Skin of body (tissue), 2 donors: Measurements from ENCODE around the gene NOP10. TPM values are rescaled to one million over a fixed set of nuclear protein-coding genes. Genes with fewer than 3 reads are reported as not detected.
"Not testable (repeated sequence)": the region's sequence is repeated elsewhere in the genome, so short reads cannot be mapped to it uniquely, and the experiment has no call there.

Source experiments
- DNase-seq: peaks from one replicate; lab custom pipeline; 2025; lab: John Stamatoyannopoulos, UW
- total RNA-seq: library from RNA; depleted of rRNA; stranded (reverse); fragments of >200 nt; gene quantifications from one replicate; pipeline ENCODE4 v1.2.3, GENCODE V29; 2014

The NOP10 gene
- 68.3 TPM for total RNA-seq

DNA sequence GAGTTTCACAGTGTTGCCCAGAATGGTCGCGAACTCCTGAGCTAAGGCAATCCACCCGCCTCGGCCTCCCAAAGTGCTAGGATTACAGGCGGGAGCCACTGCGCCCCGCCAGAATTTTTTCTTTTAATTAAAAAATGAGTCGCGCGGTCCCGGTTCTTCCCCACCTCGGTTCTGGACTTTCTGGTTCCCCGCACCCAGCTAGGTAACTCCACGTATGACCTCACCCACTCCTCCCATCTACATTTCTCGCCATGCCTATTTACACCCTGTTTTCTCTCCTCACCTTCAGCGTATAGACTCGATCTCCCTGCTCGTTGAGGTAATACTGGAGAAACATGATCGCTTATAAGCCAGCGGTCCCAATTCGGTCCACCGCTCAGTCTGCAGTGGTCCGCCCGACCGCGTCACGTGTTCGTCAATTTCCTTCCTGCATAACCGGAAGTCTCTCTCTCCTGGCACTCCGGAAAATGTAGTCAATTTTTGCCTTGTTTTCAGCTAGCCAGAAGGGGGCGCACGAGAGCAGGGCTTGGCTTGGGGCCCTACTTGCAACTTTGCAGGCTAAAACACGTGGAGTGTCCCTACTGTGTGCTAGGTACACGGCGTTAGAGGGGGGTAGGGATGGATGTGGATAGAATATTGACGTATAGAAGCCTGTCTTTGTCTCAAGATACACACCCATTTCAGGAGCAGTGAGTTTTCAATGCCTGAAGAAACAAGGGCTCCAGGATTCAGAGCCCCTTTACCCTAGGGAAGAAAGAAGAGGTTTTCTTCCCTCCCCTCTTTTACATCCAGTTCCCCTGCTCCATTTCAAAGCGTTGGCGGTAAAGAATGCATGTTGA is at the start of gene NOP10, which contains the start of gene NUTM1:
Gene NOP10 (minus strand): TSS at position 400 of the 839 bp plus-strand sequence. CDS start 63 bp downstream, at position 337.
Gene NUTM1 (plus strand): TSS at position 579 of the 839 bp plus-strand sequence. CDS start 382 bp downstream, outside the sequence.
- peak; percentile 96 for DNase-seq

DNA sequence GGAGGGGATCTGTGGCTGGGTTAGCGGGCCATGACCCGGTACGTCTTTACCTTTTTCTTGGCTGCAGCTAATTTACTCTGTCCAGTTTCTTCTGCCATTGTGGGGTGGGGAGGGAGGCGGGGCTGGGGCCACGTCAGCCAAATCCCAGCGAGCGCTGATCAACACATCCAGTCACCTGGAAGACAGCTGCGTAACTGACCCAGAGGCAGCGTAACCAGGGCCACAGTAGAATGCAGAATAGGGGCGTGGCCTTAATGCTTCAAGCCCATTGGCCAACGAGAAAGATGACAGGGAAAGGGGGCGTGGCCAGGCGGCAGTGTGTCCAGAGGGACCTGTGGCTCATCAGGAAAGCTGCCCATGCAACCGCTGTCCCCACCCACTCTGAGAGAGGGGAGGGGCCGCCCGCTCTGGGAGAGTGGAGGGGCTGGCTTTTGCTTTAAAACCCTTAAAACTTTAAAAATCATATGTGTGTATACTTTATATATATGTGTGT is 46.7 kb upstream of the NOP10 start:
- DNase-seq = not testable (repeated sequence)

DNA sequence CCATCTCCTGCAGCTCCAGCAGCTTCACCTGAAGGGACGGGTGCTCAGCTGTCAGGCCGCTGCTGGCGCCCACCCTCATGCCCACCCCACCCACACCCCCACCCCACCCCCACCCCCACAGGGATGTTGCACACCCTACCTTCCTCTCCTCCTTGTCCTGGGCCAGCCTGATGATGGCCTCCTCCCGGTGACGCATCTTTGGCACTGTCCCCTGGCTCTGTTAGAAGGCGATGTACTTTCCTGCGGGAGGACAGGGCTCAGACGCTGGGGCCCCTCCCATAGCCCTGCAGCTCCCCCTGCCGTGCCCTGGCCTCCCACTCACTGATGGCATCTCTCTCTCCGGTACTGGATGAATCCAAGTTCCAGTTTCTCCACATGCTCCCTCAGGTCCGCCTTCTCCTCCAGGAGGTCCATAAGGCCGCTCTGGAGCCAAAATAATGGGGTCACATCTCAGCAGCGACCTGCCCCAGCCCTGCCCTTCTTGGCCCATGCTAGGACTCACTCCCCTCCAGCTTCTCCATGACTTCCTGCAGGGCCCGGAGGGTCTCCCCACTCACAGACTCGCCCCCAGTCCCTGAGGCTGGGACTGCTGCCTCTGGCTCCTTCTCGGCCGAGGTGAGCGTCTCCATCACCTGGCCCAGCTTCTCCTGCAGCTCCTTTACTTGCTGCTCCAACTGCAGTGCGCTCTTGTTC is 39.0 kb upstream of the NOP10 start:
- DNase-seq = not testable (repeated sequence)

DNA sequence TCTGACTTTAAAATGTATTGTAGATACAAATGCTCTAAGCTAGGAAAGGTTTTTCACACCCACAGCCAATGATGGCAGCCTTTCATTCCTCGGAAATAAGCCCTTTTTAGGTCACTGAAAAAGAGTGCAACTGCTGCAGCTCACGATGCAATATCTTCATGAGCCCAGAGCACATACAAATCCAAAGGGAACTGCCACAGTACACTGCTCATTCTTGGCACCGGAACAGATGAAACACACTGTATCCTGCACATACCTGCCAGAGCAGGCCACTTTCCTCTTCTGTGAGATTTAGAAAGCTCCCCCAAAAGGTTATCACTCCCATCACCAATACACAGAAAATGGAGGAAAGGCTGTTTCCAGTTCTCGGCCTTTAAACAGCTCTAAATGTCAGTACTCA is 37.6 kb upstream of the NOP10 start:
- not testable (repeated sequence) for DNase-seq

DNA sequence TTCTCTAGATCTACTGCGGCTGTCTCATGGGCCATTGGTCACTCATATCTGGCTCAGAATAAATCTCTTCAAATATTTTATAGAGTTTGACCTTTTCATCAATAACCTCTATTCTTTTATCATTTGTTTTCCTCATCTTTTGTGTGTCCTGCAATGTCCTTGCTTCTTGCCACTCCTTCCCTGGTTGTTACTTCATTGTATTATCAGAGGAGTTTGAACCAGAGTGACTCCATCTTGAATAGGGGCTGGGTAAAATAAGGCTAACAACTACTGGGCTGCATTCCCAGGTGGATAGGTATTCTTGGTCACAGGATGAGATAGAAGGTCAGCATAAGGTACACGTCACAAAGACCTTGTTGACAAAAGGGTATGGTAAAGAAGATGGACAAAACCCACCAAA is 33.9 kb upstream of the NOP10 start:
- DNase-seq = no peak

DNA sequence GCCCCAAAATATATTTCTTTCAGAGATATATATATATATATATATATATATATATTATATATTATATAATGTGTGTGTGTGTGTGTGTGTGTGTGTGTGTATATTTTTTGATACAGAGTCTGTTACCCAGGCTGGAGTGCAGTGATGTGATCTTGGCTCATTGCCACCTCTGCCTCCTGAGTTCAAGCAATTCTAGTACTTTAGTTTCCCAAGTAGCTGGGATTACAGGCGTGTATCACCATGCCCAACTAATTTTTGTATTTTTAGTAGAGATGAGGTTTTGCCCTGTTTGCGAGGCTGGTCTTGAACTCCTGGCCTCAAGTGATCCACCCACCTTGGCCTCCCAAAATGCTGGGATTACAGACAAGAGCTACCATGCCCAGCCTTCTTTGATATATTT is 32.6 kb upstream of the NOP10 start:
- DNase-seq = not testable (repeated sequence)

DNA sequence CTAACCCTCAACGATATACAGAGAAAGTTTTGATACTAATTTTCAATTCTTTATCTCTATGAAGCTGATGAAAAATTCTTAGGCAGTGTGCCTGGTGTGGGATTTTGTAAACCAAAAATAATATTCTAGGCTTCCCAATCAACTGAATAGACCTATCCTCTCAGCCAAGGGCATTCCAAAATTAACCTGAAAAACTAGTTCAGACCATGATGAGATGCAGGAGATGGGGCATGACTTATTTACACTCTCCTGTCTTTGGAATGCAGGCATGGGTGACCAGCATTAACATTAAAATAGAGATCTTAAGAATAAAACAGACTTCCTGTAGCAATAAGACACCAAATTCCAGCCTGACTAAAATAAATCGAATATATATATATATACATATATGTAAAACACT is 31.9 kb upstream of the NOP10 start:
- no peak for DNase-seq

DNA sequence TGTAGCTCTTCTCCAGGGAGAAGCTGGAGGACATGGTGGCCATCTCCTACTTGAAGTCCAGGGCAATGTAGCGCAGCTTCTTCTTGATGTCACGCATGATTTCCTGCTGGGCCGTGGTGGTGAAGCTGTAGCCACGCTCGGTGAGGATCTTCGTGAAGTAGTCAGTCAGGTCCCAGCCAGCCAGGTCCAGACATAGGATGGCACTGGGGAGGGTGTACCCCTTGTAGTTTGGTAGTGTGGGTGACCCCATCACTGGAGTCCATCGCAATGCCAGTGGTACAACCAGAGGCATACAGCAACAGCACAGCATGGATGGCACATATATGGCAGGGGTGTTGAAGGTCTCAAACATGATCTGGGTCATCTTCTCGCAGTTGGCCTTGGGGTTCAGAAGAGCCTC is 31.0 kb upstream of the NOP10 start:
- DNase-seq = no peak

DNA sequence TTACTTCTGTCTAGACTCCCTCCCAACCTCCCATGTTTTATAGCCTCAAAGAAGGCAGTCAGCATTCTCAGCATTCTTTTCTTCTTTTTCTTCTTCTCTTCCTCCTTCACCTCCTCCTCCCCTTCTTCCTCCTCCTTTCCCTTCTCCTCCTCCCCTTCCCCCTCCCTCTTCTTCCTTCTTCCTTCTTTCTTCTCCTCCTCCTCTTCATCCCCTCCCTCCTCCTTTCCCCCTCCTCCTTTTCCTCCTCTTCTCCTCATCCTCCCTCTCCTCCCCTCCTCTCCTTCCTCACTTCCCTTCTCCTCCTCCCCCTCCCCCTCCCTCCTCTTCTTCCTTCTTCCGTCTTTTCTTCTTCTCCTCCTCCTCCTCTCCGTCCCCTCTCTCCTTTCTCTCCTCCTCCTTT is 27.7 kb upstream of the NOP10 start:
- DNase-seq = no peak

DNA sequence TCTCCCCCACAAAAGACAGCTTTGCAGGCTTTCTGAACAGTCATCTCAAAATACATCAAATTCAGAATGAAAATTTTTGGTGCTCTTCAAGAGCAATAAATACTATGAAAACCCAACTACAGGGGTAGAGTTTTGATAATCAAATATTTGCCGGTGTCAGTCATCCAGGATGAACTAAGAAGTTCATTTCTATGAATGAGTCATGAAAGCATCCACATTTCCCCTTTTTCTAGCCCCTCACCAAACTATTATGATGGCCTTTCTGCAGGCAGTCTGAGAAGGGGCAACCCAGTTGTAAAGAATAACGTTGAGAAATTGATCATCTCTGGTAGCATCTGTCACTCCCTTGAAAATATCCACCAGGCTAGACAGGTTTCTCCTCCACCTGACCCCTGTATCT is 27.2 kb upstream of the NOP10 start:
- no peak for DNase-seq

DNA sequence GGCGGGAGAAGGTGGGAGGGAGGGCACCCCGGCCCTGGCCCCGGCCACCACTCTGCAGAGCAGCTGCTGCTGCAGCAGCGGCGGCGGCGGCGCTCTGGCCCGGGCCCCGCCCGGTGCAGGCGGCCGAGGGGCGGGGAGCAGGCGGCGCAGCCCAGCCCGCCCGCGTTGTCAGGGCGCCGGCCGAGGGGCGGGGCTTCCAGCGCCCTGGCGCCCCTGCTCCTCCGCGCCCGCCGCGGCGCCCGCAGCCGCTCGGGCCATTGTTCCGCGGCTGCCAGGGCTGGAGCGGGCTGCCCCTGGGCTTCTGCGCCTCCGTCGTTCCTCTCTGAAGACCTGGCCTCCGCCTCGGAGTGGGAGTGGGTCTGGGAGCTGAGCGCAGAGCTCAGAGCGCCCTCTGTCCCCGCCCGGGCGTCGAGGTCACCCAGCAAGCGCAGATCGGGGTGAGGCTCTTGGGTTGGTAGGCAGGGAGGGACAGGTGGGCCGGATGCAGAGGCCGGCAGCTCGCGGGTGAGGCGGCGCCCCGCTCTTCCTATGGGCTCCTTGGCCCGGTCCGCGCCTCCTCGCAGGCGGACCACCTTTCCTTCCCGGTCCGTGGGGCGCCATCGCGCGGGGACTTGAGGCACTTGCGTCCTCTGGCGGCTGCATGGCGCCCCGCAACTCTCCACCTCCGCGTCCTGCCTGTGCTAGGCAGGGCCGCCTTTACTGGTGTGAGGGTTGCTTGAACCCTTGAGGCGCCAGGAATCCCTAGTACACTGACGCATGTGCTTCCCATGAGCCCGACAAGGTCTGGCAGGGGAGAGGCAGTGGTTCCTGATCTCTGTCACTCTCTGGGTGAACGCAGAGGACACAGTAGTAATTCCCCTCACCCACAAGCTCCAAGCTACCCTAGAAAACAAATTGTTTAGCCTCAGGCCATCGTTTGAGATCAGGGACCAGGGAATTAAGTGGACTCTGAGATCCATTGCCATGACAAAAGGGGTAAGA is 24.5 kb upstream of the NOP10 start, which contains the start of gene LPCAT4:
Gene LPCAT4 (minus strand): TSS at position 96 of the 981 bp plus-strand sequence. CDS start 96 bp downstream, outside the sequence.
- peak; percentile 73 for DNase-seq

DNA sequence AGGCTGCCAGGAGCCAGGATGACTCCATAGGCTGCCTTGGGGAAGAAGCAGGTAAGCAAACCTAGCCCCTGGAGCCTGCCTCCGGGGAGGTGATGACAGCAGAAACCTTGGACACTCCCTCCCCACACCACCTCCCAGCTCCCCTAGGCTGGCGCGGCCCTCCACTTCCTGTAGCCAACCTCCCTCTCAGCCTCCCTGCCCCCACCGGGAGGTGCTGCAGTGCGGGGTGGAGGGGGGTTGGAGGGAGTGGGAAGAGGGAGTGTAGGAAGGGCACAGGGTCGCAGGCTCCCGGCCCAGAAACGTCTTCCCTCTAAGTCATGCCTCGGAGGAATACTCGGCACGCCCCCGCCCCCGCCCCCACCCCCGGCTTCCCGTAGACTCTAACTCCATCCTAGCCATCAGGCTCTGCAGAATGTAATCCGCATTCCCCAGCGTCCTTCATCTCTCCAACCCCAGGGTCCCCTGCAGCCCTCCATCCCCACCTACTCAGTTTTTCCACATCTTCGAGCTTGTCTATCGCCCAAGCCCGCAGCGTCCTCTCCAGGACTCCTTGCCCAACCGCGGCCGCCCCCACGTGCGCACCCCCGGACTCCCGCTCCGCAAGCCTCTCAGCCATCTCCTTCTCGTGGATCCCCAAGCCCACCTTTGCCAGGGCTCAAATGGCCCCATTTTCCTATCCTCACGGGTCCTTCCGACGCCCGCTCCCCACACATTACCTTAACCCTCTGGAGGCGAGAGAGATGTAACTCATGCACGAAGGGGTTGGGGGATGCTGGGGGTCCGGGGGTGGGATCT is 23.5 kb upstream of the NOP10 start:
- no peak for DNase-seq

DNA sequence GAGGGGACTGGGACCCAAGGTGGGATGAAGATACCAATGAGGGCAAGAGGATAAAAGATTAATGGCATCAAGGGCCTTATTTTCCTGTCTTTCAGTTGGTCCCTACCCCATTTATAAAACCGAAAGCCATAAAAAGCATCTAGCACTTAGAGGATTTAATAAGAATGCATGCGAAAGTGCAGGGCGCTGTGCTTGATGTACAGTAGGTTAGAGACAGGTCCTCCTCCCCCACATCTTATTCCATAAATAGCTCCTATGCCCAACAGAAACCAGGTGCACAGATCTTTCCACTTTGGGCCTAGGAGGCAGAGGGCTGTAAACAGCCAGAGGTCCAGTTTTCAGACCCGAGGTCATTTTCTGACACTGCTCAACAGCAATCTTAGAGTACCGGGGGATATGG is 22.9 kb upstream of the NOP10 start:
- DNase-seq = no peak

DNA sequence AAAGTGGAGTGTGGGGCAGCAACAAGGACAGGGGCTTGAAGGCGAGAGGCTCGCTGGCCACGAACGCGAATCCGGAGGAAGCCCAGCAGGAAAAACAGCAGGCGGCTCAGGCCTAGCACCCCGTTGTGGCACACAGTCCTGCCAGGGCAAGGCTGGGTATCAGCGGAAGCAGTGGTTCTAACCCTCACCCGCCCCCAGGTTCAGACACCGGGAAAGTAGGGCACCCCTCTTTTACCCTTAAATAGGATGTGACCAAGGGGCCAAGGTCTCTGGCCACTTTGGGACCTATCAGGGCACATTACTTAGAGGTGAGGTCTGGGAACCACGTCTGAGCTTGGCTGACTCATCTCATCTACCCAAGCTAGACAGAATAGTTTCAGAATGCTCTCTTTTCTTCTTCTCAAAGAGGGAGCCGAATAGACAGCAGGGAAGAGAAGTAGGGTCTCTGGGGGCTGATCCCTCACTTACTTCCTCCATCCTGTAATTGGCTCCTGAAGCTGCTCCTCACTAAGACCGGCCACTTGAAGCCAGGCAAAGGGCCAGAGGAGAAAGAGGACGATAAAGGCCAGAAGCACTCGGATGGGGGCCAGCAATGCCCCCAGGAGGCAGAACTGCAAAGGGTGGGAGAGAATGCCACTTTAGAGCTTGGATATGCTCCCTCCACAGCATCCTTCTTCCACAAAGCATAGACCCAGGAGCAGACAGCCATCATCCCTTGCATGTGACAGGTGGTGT is 22.3 kb upstream of the NOP10 start:
- DNase-seq = no peak

DNA sequence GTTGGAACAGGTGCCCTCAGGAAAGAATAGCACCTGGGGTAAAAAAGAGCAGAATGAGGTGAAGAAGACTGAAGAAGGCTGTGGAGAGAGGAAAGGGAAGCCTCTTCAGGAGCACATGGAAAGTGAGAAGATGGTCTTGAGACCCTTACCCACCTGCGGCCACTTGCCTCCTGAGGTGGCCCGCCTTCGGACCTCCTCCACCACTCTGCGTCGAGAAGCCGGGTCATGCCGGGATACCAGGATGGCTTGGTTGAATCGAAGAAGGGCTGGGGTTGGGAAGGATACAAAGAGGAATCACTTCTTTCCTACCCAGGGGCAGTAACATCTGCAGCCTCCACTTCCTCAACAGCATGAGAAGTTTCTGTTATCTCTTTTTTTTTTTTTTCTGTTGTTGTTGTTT is 21.1 kb upstream of the NOP10 start:
- DNase-seq = no peak

DNA sequence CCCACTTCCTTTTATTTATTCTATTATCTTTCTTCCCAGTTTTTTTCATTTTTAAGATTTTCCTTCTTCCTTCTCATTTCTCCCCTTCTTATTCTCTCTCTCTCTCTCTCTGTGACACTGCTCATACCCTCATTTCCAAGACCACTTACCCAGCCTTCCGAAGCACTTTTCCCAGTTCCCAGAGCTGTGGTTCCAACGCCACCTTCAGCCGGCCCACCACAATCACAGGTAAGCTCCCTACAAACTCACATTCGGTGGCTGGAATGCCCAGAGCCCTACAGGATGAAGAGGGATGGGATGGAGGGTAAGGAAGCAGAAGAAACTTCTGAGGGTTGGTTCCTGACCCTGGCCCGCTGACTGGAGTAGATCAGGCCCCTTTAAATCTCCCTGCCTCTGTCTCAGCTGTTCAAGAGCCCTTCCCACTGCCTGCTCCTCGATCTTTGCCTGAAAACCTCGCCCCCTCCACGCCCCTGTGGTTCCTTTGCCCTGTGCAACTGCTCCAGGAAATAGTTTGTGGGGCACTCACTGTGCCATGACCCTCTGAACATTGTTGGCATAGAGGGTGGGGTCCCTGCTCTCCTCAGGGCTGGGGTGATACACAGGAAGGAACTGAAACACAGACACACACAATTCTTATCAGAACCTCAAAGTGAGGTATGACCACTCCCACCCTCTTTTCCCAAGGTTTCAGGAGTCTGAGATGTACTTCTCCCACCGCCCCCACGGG is 19.3 kb upstream of the NOP10 start:
- DNase-seq = no peak

DNA sequence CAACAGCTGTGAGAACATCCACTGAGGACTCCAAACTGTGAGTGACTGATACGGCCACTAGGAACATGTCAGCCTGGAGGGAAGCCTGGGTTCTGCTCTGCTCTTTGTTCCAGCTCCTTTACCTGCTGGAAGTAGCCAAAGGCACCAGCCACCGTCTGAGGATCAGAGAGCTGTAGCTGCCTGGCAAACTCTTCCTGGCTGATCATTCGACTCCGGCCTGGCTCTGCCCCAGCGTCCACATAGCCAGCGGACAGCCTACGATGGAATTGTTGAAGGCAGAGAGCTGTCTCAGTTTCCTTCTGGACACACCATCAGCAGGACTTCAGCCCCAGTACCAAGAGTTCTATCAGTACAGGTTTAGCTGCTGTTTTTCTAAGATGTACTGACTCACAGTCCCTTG is 18.3 kb upstream of the NOP10 start:
- DNase-seq = no peak

DNA sequence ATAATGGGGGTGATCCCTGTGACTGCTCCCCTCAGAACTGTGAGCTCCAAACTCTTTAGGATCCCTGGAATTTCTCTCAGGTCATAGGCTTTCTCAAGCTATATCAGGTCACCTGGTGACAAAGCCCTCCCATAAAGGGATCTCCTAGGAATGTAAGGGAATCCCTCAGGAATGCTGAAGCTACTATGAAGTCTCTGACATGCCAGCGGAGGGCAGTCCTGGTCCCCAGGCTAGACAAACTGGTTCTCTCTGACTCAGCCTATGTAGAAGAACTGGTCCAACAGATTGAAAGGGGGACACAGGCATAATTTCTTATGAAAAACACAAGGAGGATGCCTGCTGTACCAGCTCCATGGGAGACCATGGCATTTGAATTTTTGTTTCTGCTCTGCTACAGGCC is 17.4 kb upstream of the NOP10 start:
- DNase-seq = no peak

DNA sequence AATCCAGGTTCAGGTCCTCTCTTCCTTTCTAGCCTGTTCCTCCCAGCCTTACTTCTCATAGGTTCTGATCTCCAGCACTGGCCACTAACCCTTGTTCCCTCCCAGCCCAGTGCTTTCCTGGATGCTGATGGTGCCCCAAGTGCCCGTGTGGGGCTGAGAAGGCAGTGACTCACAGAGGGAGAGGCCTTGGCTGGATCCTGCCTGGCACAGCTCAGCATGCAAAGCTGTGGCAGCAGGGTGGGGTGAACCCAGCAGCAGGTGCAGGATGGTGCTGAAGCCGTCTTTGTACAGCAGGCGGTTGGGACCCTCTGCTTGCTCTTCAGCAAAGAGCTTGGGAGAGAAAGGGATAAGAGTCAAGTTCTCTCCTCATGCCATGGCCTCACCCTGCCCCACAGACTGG is 16.5 kb upstream of the NOP10 start:
- no peak for DNase-seq
